Keratinocyte (primary cell): ENCODE results near the gene KDM7A. TPM values are rescaled to one million over a fixed set of nuclear protein-coding genes. Genes with fewer than 3 reads are reported as not detected.

Source experiments
- DNase-seq: peaks from one replicate; pipeline ENCODE4 v3.0.0-alpha.2; 2011; ENCODE audit warnings: low read depth, missing footprints, low spot score
- FAIRE-seq: peaks from 2 replicates; lab custom pipeline; 2011; peaks lifted over from hg19 to GRCh38; lab: Jason Lieb, UNC
- H2AFZ ChIP-seq: 2 replicates; pipeline ENCODE4 v1.6.0; 2012; ENCODE audit warnings: low read length, control low read depth, inconsistent platforms; ENCODE audit not compliant: control insufficient read depth
- H3K27ac ChIP-seq: 2 replicates; pipeline ENCODE4 v1.5.1; 2011; ENCODE audit warnings: low read length; ENCODE audit not compliant: control insufficient read depth, insufficient read depth
- H3K27me3 ChIP-seq: 3 replicates; pipeline ENCODE4 v1.6.0; 2011; ENCODE audit warnings: low read length; ENCODE audit not compliant: control insufficient read depth, insufficient read depth; ENCODE audit errors: extremely low read depth
- H3K36me3 ChIP-seq, 2 experiments: 2 replicates in 1 of 2; 3 replicates in 1 of 2; pipeline ENCODE4 v1.5.1; 2011; ENCODE audit warnings: low read length in 2 of 2, mild to moderate bottlenecking in 1 of 2; ENCODE audit not compliant: control insufficient read depth in 2 of 2, insufficient read depth in 2 of 2; ENCODE audit errors: extremely low read depth in 1 of 2
- H3K4me1 ChIP-seq: 3 replicates; pipeline ENCODE4 v1.5.1; 2011; ENCODE audit warnings: low read length; ENCODE audit not compliant: control insufficient read depth, insufficient read depth; ENCODE audit errors: extremely low read depth
- H3K4me2 ChIP-seq: 3 replicates; pipeline ENCODE4 v1.6.0; 2011; ENCODE audit warnings: low read depth, low read length; ENCODE audit not compliant: control insufficient read depth, insufficient read depth; ENCODE audit errors: extremely low read depth
- H3K4me3 ChIP-seq, 3 experiments: fragments of 200-600 bp in 1 of 3; sonication (generic) in 1 of 3; 2 replicates in 2 of 3; 3 replicates in 1 of 3; pipeline ENCODE4 v1.5.1; 2011 to 2016; ENCODE audit warnings: low read length in 3 of 3, mild to moderate bottlenecking in 3 of 3, control low read depth in 2 of 3, inconsistent platforms in 1 of 3, low read depth in 1 of 3, mixed read lengths in 1 of 3, mixed run types in 1 of 3, moderate library complexity in 1 of 3; ENCODE audit not compliant: control insufficient read depth in 2 of 3, insufficient read depth in 2 of 3; ENCODE audit errors: extremely low read depth in 1 of 3
- H3K79me2 ChIP-seq: 2 replicates; pipeline ENCODE4 v1.6.0; 2012; ENCODE audit warnings: low read length; ENCODE audit not compliant: control insufficient read depth, insufficient read depth
- H3K9ac ChIP-seq: 3 replicates; pipeline ENCODE4 v1.6.0; 2011; ENCODE audit warnings: low read length; ENCODE audit not compliant: control insufficient read depth, insufficient read depth; ENCODE audit errors: extremely low read depth
- H3K9me1 ChIP-seq: 3 replicates; pipeline ENCODE4 v1.6.0; 2011; ENCODE audit warnings: low read length; ENCODE audit not compliant: control insufficient read depth, insufficient read depth; ENCODE audit errors: extremely low read depth
- H3K9me3 ChIP-seq: 2 replicates; pipeline ENCODE4 v1.5.1; 2012; ENCODE audit warnings: low read depth, low read length; ENCODE audit not compliant: control insufficient read depth
- H4K20me1 ChIP-seq: 3 replicates; pipeline ENCODE4 v1.6.0; 2011; ENCODE audit warnings: low read length; ENCODE audit not compliant: control insufficient read depth, insufficient read depth; ENCODE audit errors: extremely low read depth
- CTCF ChIP-seq, 3 experiments: IDR thresholded peaks in 1 of 3; conservative IDR thresholded peaks in 1 of 3; optimal IDR thresholded peaks in 1 of 3; 2 replicates in 2 of 3; 3 replicates in 1 of 3; pipeline versions ENCODE3 to v1.5.1; 2011; ENCODE audit warnings: low read length in 3 of 3, mild to moderate bottlenecking in 3 of 3, moderate library complexity in 2 of 3, control low read depth in 1 of 3, inconsistent platforms in 1 of 3; ENCODE audit not compliant: insufficient read depth in 2 of 3; ENCODE audit errors: extremely low read depth in 1 of 3
- EZH2 ChIP-seq: IDR thresholded peaks from one replicate; pipeline ENCODE4 v1.6.1; 2012; ENCODE audit warnings: inconsistent platforms, mild to moderate bottlenecking, low read length, moderate library complexity
- dilution Hi-C: fragments of 300-500 bp; cut with MboI; formaldehyde crosslinking; loops from one replicate; pipeline ENCODE4 v1.7.0; 2020; ENCODE audit warnings: low sequenced_read_pairs; ENCODE audit not compliant: extremely low pct_ligation_motif_present
- polyA plus RNA-seq, 5 experiments: library from polyadenylated mRNA; depleted of rRNA in 3 of 5; stranded (reverse) in 3 of 5; stranded (forward) in 1 of 5; unstranded in 1 of 5; fragments of >200 nt; gene quantifications; 1 replicate in 1 of 5; 2 replicates in 3 of 5; 3 replicates in 1 of 5; pipeline versions ENCODE4 v1.2.1 to v1.2.3, GENCODE V29; 2011 to 2012; ENCODE audit warnings: missing spikeins in 2 of 5, low read depth in 1 of 5, low replicate concordance in 1 of 5

KDM7A gene
- polyA plus RNA-seq, 1 donor (not counting 4 experiments of a cell fraction or from before 2014, with no cell fraction given) = 3.3 TPM

- Histone ChIP-seq H3K9me3 (no peaks in the 10 kb centered on the region), H3K79me2 (no peaks in the 10 kb centered on the region), H3K9ac (no peak overlapping the region), H3K4me2 (no peak overlapping the region), H3K4me1 (no peaks in the 10 kb centered on the region), H4K20me1 (no peaks in the 10 kb centered on the region), H3K4me3 (no peak overlapping the region), H3K27ac (no peak overlapping the region), H3K36me3 (no peaks in the 10 kb centered on the region), H2AFZ (no peak overlapping the region), H3K27me3 (peaks cover 5% of the 10 kb centered on the region), H3K9me1 (no peaks in the 10 kb centered on the region)
- dilution Hi-C loops = no loop called here
- TF ChIP-seq CTCF (optimal IDR thresholded peaks at IDR 0.05 in 1 of 3, IDR thresholded peaks at IDR 0.05 in 1 of 3, conservative IDR thresholded peaks at IDR 0.05 in 1 of 3; ENCODE audit: extremely low read depth in 1 of 3, insufficient read depth in 2 of 3, low read length in 3 of 3) (peak in 2 of 3 experiments; percentile 8 to 28), EZH2 (no peak)
- FAIRE-seq (no peak), DNase-seq (no peak)
Measured at GRCh38 chr7:140079121-140079536, 97.7 kb downstream of the KDM7A start.

GRCh38 chr7:140078392-140078791 is 98.4 kb downstream of the KDM7A start:
- H4K20me1 ChIP-seq = no peaks in the 10 kb centered on the region
- no peak overlapping the region for H2AFZ ChIP-seq
- TF ChIP-seq CTCF (optimal IDR thresholded peaks at IDR 0.05 in 1 of 3, IDR thresholded peaks at IDR 0.05 in 1 of 3, conservative IDR thresholded peaks at IDR 0.05 in 1 of 3; ENCODE audit: extremely low read depth in 1 of 3, insufficient read depth in 2 of 3, low read length in 3 of 3) (no peak), EZH2 (no peak)
- dilution Hi-C loops = no loop called here
- no peak overlapping the region for H3K4me2 ChIP-seq
- H3K27me3 ChIP-seq = peaks cover 5% of the 10 kb centered on the region
- H3K79me2 ChIP-seq = no peaks in the 10 kb centered on the region
- no peak overlapping the region for H3K4me3 ChIP-seq
- no peaks in the 10 kb centered on the region for H3K9me1 ChIP-seq
- no peaks in the 10 kb centered on the region for H3K4me1 ChIP-seq
- no peaks in the 10 kb centered on the region for H3K36me3 ChIP-seq
- no peak overlapping the region for H3K27ac ChIP-seq
- H3K9me3 ChIP-seq = no peaks in the 10 kb centered on the region
- no peak for FAIRE-seq
- H3K9ac ChIP-seq = no peak overlapping the region
- no peak for DNase-seq
